Adrenal gland (tissue), 5 donors: ENCODE data around the gene MRPL10.
A peak's percentile ranks its signal among the peaks of the same experiment; 100 is the strongest.

ENCODE experiments used
- POLR2A ChIP-seq, 2 donors: fragments of 450-650 bp; IDR thresholded peaks; one replicate each; pipeline ENCODE4 v1.6.1; 2017; ENCODE audit warnings: antibody characterized with exemption in 2 of 2, mild to moderate bottlenecking in 2 of 2, moderate library complexity in 1 of 2
- TF ChIP-seq, protein P1 (sequence below), 6 experiments: fragments of 450-650 bp in 4 of 6; fragments of 200-600 bp in 2 of 6; sonication (generic) in 1 of 6; IDR thresholded peaks; 1 replicate in 5 of 6; 2 replicates in 1 of 6; pipeline versions ENCODE4 v1.5.1 to v1.8.0; 2016 to 2021; ENCODE audit warnings: antibody characterized with exemption in 6 of 6, mild to moderate bottlenecking in 2 of 6, moderate library complexity in 1 of 6
- donor health status: DM: no; HTN: no; CAD: no.

DNA sequence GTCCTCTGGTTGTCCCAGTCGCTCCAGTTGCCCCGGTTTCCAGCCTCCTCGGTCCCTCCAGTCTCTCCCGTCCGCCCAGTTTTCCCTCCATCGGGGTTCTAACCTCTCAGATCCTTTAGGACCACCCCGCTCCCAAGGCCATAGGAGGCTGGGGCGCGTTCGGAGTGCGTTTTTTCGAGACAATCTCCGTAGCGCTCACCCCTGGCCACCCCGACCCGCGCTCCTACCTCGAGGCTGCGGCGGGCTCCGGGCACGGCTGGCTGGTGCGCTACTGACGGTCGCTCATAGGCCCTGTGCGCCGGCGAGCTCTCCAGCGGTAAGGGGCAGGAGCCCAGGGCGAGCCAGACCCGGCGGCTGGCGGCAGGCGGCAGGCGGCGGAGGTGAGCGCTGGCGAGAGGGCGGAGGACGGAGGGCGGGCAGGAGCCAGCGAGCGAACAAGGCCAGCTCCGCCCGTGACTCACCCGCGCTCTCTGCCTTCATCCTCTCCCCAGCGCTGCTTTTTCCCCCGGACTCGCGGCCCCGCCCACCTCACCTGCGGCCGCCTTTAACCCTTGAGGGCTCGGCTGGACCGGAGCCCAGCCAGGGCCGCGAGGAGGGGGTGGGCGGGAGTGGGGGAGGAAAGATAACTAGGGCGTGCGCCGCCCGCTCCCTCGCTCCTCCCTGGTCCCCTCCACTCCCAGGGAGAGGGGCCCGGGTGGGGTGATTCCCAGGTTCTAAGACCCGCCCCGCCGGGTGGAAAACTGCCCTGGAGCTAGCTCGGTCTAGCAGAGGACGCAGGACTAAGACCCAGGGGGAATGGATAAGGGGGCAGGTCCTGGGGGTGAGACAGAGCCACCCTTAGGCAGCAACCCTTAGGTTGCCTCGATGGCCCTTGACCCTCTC lies 19.6 kb upstream of the MRPL10 start, which contains the start of gene SP6:
- TF ChIP-seq, protein P1, sequence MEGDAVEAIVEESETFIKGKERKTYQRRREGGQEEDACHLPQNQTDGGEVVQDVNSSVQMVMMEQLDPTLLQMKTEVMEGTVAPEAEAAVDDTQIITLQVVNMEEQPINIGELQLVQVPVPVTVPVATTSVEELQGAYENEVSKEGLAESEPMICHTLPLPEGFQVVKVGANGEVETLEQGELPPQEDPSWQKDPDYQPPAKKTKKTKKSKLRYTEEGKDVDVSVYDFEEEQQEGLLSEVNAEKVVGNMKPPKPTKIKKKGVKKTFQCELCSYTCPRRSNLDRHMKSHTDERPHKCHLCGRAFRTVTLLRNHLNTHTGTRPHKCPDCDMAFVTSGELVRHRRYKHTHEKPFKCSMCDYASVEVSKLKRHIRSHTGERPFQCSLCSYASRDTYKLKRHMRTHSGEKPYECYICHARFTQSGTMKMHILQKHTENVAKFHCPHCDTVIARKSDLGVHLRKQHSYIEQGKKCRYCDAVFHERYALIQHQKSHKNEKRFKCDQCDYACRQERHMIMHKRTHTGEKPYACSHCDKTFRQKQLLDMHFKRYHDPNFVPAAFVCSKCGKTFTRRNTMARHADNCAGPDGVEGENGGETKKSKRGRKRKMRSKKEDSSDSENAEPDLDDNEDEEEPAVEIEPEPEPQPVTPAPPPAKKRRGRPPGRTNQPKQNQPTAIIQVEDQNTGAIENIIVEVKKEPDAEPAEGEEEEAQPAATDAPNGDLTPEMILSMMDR (IDR thresholded peaks at IDR 0.05) = peak in 3 of 6 experiments; percentile 14 to 27 (median 23)
- TF ChIP-seq POLR2A (IDR thresholded peaks at IDR 0.05) = no peak
